Measurements from ENCODE around the gene KDM2B. TPM values are rescaled to one million over a fixed set of nuclear protein-coding genes. Genes with fewer than 3 reads are reported as not detected.

Gene KDM2B
- total RNA-seq, 1 donor from 2014 or later: 79.2 TPM

- no peak overlapping the region for H3K4me3 Mint-ChIP-seq
- peaks cover 46% of the 10 kb centered on the region for H3K36me3 Mint-ChIP-seq (ENCODE audit: low read depth)
- H3K9me3 Mint-ChIP-seq: peaks cover 9% of the 10 kb centered on the region
- TF ChIP-seq CTCF (conservative IDR thresholded peaks at IDR 0.05): no peak
- H3K4me1 Mint-ChIP-seq: peaks cover 10% of the 10 kb centered on the region
- DNase-seq (ENCODE audit: low read depth, low spot score): no peak
- no peak overlapping the region for H3K27ac Mint-ChIP-seq (ENCODE audit: unreplicated experiment)
- no peaks in the 10 kb centered on the region for H3K27me3 Mint-ChIP-seq (ENCODE audit: low read depth)
Observed at GRCh38 chr12:121439715-121440114, 141.1 kb downstream of the KDM2B start.

- H3K27me3 Mint-ChIP-seq (ENCODE audit: low read depth): no peaks in the 10 kb centered on the region
- DNase-seq (ENCODE audit: low read depth, low spot score): no peak
- H3K36me3 Mint-ChIP-seq (ENCODE audit: low read depth): peaks cover 49% of the 10 kb centered on the region
- no peak overlapping the region for H3K4me3 Mint-ChIP-seq
- H3K4me1 Mint-ChIP-seq: peaks cover 10% of the 10 kb centered on the region
- H3K9me3 Mint-ChIP-seq: peaks cover 9% of the 10 kb centered on the region
- no peak for TF ChIP-seq CTCF (conservative IDR thresholded peaks at IDR 0.05)
- no peak overlapping the region for H3K27ac Mint-ChIP-seq (ENCODE audit: unreplicated experiment)
Observed at GRCh38 chr12:121438905-121439304, 141.9 kb downstream of the KDM2B start.

GRCh38 chr12:121436706-121437105 lies 144.1 kb downstream of the KDM2B start:
- H3K36me3 Mint-ChIP-seq (ENCODE audit: low read depth): peaks cover 61% of the 10 kb centered on the region
- peaks cover 10% of the 10 kb centered on the region for H3K4me1 Mint-ChIP-seq
- no peaks in the 10 kb centered on the region for H3K27me3 Mint-ChIP-seq (ENCODE audit: low read depth)
- H3K4me3 Mint-ChIP-seq: no peak overlapping the region
- TF ChIP-seq CTCF (conservative IDR thresholded peaks at IDR 0.05): no peak
- H3K27ac Mint-ChIP-seq (ENCODE audit: unreplicated experiment): no peak overlapping the region
- DNase-seq (ENCODE audit: low read depth, low spot score): no peak
- peaks cover 9% of the 10 kb centered on the region for H3K9me3 Mint-ChIP-seq

GRCh38 chr12:121432740-121433480 lies 147.9 kb downstream of the KDM2B start:
- H3K27me3 Mint-ChIP-seq (ENCODE audit: low read depth): no peaks in the 10 kb centered on the region
- no peak for DNase-seq (ENCODE audit: low read depth, low spot score)
- no peaks in the 10 kb centered on the region for H3K4me1 Mint-ChIP-seq
- peaks cover 56% of the 10 kb centered on the region for H3K36me3 Mint-ChIP-seq (ENCODE audit: low read depth)
- no peak overlapping the region for H3K4me3 Mint-ChIP-seq
- H3K27ac Mint-ChIP-seq (ENCODE audit: unreplicated experiment): peak overlapping the region; percentile 81
- TF ChIP-seq CTCF (conservative IDR thresholded peaks at IDR 0.05): no peak
- H3K9me3 Mint-ChIP-seq: peaks cover 9% of the 10 kb centered on the region

GRCh38 chr12:121430833-121431415 lies 149.9 kb downstream of the KDM2B start:
- Mint-ChIP-seq H3K4me1 (no peaks in the 10 kb centered on the region), H3K36me3 (ENCODE audit: low read depth) (peaks cover 40% of the 10 kb centered on the region), H3K27ac (ENCODE audit: unreplicated experiment) (peak overlapping the region; percentile 27), H3K27me3 (ENCODE audit: low read depth) (no peaks in the 10 kb centered on the region), H3K4me3 (no peak overlapping the region), H3K9me3 (peaks cover 2% of the 10 kb centered on the region)
- no peak for TF ChIP-seq CTCF (conservative IDR thresholded peaks at IDR 0.05)
- DNase-seq (ENCODE audit: low read depth, low spot score): no peak

All from neural crest cell (in vitro differentiated cells).